T follicular helper cell (primary cell): ENCODE data around the gene KRTAP13-3.

Source experiments
- DNase-seq: peaks from one replicate; pipeline ENCODE4 v3.0.0-alpha.2; 2020; ENCODE audit warnings: low read depth
- total RNA-seq, 2 experiments: gene quantifications; one replicate each; lab custom pipeline; 2026; lab: John Stamatoyannopoulos, UW

The KRTAP13-3 gene
- total RNA-seq: 0 reads per million in 2 experiments

DNA sequence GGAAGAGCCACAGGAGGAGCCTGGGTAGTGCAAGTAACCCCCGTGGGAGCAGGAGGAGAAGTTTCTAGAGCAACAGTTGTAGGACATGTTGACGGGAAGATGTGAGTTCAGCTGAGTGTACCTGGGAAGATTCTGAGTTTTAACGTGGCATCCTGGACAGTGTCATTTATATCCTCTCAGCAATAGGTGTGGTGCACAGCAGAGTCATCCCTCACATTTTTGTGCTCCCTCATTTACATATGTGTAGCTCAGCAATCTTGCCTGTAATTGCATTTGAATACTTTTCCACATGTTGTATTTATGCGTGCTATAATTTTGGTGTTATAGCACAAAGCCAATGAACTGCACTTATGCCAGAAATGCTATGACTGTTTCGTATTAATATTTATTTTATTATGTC is at the start of gene KRTAP13-3:
Gene KRTAP13-3, minus strand, starts transcription at position 101 of the 400 bp plus-strand sequence. Its CDS starts 14 bp downstream, at position 87.
- DNase-seq: no peak

- no peak for DNase-seq
Observed at GRCh38 chr21:30468900-30469714, 43.4 kb upstream of the KRTAP13-3 start.

GRCh38 chr21:30463713-30464112 is 38.0 kb upstream of the KRTAP13-3 start:
- DNase-seq: no peak

DNA sequence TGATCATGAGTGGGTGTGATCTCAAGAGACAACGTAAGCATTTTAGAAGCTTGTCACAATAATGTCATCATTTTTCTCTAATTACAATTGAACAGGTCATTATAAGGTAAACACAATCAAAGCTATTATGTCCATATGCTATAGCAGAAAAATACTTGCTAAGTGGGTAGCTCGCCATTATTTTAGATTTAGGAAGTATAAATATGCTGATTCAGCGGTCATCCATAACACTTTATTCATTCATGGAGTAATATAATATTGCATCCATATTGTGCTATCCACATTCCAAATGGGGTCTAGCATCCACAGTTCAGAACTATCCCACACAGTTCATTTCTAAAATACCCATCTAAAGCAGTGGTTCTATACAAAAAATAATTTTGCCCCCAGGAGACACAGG is 22.8 kb upstream of the KRTAP13-3 start:
- DNase-seq: no peak

- DNase-seq: no peak
Observed at GRCh38 chr21:30447056-30447455, 21.3 kb upstream of the KRTAP13-3 start.

DNA sequence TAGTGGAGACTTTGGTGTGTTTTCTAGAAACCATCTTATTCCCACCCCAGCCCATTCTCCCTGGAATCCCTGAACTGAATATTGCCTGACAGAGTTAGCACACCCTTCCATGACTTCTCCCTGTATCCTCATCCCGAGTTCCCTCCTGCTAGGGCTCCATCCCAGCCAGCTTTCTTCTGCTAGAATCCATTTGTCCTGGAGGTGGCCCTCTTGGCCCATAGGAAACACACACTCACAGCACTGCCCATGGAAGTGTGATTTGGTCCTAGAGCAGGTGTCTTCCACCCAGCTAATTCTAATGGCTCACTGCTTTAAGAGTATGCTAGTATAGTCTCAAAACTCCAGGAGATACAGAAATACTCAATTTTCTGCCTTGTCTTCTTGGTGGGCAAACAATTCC is 18.5 kb upstream of the KRTAP13-3 start:
- DNase-seq: no peak

DNA sequence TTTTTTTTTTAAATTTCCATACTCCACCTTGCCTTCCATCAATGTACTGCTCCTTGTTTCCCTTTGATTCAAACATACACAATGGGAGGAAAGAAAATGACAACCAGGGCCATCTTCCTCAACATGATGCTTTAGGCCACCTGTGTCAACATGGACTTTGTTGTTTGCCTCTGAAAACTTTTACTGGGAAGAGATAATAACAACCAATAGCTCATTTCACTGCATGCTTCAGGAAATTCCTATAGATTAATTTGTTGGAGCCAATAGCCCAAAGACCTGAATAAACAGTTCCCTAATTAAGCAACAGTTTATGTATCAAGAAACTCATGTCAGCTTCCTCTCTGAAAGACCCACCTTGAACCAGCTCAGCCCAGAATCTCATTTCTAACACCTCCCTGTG is 17.5 kb upstream of the KRTAP13-3 start:
- DNase-seq: no peak

- DNase-seq: no peak
Observed at GRCh38 chr21:30439975-30440374, 14.2 kb upstream of the KRTAP13-3 start, which contains the start of gene KRTAP15-1. TSS of gene KRTAP15-1 (plus strand) at chr21:30440275. CDS start at chr21:30440328, 53 bp downstream.

DNA sequence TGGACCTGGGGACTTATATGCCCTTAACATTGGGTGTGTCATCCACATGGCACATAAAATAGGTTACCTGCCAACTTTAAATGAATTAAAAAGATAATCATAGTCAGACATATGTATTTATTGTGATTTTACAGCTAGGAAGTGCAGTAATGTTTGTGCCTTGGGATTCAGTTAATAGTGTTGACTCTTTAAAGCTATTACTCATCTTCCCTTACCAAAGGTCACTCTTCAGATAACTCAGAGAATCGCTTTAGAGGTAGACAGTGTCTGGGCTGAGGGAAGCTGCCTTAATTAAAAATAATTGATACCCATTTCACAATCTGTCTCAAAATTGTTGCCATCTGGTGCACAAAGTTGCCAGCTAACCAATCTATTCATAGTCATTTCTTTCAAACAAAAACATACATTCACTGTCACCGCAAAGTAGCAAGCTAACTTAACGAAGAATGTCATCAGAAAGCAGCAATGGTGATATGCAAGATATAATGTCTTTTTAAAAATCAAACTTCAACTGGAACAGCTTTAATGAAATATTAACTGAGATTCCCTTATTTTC is 11.4 kb upstream of the KRTAP13-3 start:
- no peak for DNase-seq

DNA sequence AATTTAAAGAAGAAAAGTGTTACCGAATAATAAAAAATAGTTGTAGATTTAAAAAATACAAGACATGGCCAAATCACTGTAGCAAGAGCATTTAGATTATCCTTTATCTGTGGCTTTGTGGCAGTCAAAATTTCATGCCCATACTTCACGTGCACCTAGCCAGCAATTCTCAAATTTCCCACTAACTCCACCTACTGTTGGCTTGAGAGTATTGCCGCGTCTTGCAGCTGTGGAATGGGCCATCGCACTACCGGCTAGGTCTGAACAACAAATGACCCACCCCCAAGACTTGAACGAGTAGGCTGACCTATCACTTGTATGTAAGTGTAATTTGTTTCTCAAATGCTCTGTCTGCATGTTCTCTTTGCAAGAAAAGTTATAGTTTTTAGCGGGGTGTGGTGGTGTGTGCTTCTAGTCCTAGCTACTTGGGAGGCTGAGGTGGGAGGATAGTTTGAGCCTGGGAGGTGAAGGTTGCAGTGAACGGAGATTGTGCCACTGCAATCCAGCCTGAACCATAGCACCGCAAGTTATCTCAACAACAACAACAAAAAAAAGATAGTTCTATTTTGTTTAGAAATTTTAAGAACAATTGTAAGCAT is 8.4 kb upstream of the KRTAP13-3 start:
- DNase-seq: no peak

GRCh38 chr21:30430170-30430655 is 4.5 kb upstream of the KRTAP13-3 start, which contains the start of gene KRTAP13-4:
TSS of gene KRTAP13-4 (plus strand) at chr21:30430220. CDS start at chr21:30430276, 56 bp downstream.
- no peak for DNase-seq

- no peak for DNase-seq
Observed at GRCh38 chr21:30426731-30427130, 1.0 kb upstream of the KRTAP13-3 start.

DNA sequence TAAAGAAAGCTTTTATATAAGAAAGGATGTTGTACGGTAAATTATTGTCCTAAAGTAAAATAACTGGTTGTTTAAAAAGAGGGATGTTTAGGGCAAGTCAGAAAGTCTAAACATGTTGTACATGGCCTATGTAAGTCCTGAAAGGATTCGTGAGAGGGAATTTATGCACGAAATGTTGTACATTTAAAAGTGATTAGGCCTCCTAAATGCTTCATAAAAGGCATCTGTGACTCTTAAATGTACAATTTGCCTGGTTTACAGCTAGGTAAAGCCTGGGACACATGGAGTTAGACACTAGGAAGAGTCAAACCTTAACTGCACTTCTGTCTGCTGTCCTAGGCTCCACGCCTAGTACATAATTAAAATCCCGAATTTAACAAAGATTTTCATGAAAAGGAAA is 9.7 kb downstream of the KRTAP13-3 start:
- DNase-seq: no peak

DNA sequence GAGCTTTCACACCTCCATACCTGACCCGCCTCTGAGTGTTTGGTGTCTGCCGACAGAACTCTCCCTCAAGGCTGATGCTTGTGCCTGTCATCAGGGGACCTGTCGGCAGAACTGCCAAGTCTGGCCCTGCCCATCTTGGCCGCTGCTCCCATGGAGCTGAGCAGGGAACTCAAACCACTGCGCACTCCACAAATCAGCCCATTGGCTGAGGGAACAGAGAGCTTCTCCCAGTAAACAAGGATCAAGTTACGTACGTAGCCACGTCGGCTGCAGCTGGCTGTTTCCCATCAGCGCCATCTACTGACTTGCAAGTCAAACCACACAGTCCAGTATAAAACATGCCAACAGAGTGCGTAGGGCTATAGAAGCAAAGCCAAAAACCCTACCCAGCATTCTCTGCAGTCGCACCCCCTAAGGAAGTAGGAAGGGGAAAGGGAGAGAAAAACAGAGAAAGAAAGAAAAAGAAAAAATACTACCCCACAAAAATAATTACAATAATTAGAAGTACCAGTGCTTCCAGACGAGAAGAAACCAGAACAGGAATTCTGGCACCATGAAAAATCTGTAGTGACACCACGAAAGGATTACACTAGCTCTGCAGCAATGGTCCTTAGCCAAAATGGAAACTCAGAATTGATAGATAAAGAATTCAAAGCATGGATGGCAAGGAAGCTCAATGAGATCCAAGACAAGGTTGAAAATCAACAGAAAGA is 16.8 kb downstream of the KRTAP13-3 start:
- DNase-seq: no peak

DNA sequence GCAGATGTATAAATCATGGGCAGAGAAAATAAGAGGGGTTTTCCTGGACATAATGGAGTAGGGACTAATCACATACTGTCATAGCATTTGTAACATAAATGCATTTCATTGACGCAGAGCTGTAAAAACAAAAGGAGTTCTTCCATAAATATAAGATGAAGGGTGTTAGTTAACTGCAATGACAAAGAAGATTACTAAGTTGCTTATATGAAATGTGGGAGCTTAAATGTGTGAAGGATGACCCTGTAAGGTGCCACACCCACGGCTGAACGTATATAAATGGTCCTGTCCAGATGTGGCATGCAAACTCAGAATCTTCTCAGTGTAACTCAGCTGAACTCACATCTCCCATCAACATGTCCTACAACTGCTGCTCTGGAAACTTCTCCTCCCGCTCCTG is 30.0 kb downstream of the KRTAP13-3 start, which contains the start of gene KRTAP13-1:
Gene KRTAP13-1, plus strand, starts transcription at position 301 of the 400 bp plus-strand sequence. Its CDS starts 56 bp downstream, at position 357.
- no peak for DNase-seq

- DNase-seq: no peak
Observed at GRCh38 chr21:30391492-30392025, 34.2 kb downstream of the KRTAP13-3 start.

- DNase-seq: no peak
Observed at GRCh38 chr21:30382201-30382600, 43.5 kb downstream of the KRTAP13-3 start.
